SH-SY5Y (cell line): Measurements from ENCODE around the gene WNT7A.

Source experiments
- GATA2 ChIP-seq: IDR thresholded peaks from 2 replicates; pipeline ENCODE4 v1.6.1; 2011; ENCODE audit warnings: mild to moderate bottlenecking, low read depth, low read length
- GATA3 ChIP-seq: IDR thresholded peaks from 2 replicates; pipeline ENCODE4 v1.6.1; 2011; ENCODE audit warnings: low read depth, mild to moderate bottlenecking, low read length, moderate library complexity

WNT7A gene

GRCh38 chr3:13877911-13878280, 2.0 kb downstream of the WNT7A start:
- TF ChIP-seq GATA3 (no peak), GATA2 (no peak)

- TF ChIP-seq GATA2 (no peak), GATA3 (no peak)
These were observed 3.3 kb downstream of the WNT7A start for GRCh38 chr3:13876451-13877100.

DNA sequence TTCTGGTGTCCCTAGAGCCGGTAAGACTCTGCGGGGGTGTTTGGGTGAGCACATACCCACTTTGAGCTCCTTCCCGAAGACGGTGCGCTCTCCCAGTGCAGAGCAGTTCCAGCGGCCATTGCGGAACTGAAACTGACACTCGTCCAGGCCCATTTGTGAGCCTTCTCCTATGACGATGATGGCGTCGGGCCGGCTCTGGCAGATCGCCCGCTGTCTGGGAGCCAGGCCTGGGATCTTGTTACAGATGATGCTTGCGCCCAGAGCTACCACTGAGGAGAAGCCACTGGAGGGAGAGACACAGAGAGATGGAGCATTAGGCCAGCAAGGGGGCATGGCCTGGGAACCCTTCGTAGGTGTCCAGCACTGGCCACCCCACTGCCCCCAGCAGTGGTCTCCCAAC, 5.0 kb downstream of the WNT7A start:
- no peak for TF ChIP-seq GATA2
- TF ChIP-seq GATA3: no peak

- TF ChIP-seq GATA3 (no peak), GATA2 (no peak)
These were observed 6.1 kb downstream of the WNT7A start for GRCh38 chr3:13873818-13874217.

DNA sequence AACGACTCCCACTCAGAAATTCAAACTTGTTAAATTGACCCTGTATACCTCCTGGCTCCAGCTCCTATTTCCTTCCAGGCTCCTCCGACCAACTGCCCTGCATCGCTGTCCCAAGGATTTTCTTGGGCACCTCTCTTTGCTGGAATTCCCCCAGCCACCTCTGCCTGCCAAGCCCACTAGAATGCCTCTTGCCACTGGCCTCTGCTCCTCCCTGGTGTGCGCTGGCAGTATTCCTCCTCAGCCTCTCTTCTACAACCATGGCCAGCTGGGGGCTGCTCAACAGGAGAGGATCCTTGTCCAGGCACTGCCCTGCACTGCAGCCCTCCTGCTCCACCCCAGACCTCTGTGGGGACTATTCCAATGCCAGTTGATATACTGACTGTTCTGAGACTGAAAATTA, 7.4 kb downstream of the WNT7A start:
- TF ChIP-seq GATA3 (no peak), GATA2 (no peak)

DNA sequence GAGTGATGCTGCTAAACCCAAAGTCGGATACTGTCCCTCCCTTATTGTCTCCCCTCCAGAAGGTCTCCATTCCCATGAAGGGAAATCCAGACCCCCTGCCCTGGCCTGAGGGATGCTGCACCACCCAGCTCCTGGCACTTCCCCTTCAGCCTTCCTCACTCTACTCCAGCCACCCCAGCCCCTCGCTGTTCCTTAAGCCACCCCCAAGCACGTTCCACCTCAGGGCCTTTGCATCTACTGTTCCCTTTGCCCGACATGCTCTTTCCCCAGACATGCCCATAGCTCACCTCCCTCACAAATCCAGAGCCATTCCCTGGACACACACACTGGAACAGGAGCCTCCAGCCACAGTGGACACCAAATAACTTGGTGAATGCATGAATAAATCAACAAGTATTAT, 8.1 kb downstream of the WNT7A start:
- TF ChIP-seq GATA2: no peak
- TF ChIP-seq GATA3: no peak

GRCh38 chr3:13870902-13871301, 9.0 kb downstream of the WNT7A start:
- TF ChIP-seq GATA2 (no peak), GATA3 (no peak)

DNA sequence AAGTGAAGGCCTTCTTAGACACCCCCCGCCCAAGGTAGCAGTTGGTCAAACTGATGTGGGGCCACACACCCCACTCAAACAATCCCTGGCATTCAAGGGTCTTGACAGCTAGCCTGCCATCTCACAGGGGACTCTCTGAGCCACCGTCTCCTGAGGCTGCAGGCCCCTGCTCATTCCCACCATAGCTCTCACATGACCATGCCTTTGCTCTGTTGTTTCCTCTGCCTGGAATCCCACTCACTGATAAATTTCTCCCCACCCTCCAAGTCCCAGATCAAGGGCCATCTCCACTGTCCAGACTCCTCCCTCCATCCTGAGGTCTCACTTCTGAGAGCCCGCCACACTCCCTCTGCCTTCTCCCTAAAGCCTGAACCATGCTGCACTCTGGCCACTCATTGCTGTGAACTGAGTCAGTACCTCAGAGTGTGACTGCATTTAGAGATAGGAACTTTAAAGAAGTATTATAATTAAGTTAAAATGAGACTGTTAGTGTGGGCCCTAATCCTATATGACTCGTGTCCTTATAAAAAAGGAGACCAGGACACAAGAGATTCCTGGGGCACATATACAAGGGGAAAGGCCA, 10.0 kb downstream of the WNT7A start:
- TF ChIP-seq GATA2 (no peak), GATA3 (no peak)

DNA sequence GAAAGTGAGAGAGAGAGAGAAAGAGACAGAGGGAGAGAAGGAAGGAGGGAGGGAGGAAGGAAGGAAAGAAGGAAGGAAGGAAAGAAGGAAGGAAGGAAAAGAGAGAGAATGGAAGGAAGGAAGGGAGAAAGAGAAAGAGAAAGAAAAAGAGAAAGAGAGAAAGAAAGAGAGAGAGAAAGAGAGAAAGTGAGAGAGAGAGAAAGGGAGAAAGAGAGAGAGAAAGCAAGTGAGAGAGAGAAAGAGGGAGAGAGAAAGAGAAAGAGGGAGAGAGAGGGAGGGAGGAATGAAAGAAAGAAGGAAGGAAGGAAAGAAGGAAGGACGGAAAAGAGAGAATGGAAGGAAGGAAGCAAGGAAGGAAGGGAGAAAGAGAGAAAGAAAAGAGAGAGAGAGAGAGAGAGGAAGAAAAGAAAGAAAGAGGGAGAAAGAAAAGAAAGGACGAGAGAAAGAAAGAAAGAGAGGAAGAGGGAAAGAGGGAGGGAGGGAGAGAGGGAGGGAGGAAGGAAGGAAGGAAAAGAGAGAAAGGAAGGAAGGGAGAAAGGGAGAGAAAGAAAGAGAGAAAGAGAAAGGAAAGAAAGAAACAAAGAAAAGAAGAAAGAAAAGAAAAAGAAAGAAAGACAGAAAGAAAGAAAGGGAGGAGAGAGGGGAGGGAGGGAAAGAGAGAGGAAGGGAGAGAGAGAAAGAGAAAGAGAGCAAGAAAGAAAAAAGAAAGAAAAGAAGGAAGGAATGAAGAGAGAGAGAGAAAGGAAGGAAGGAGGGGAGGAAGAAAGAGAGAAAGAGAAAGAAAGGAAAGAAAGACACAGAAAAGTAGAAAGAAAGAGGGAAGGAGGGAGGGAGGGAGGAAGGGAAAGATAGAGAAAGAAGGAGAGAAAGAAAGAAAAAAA, 10.8 kb downstream of the WNT7A start:
- TF ChIP-seq GATA2 (no peak), GATA3 (no peak)

GRCh38 chr3:13867732-13868131, 12.1 kb downstream of the WNT7A start:
- no peak for TF ChIP-seq GATA3
- no peak for TF ChIP-seq GATA2

- TF ChIP-seq GATA2 (no peak), GATA3 (no peak)
These were observed 13.6 kb downstream of the WNT7A start for GRCh38 chr3:13866041-13866965.

GRCh38 chr3:13865581-13865980, 14.3 kb downstream of the WNT7A start:
- TF ChIP-seq GATA2 (no peak), GATA3 (no peak)

DNA sequence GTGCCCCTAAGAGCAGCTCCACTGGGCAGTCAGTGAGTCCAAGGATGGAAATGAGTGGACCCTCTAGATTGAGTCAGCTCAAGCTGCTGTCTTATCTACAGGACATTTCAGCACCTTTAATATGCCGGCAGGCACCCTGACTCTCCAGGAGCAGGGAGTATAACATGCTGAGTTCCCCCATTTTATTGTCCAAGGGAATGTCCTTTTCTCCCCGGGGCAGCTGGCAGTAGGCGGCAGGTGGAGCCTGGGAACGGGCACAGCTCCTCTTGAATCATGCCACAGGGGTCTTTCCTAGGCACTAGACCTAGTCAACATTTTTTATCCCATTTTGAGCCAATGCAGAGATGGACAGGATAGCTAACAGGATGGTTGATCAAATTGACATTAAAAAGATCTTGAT, 14.8 kb downstream of the WNT7A start:
- TF ChIP-seq GATA3 (no peak), GATA2 (no peak)
